Gastroesophageal sphincter (tissue), 4 donors: Measurements from ENCODE around the gene CCDC33. TPM values are rescaled to one million over a fixed set of nuclear protein-coding genes. Genes with fewer than 3 reads are reported as not detected.

Source experiments
- ATAC-seq: fragments of 150-250 bp; one replicate; pipeline ENCODE4 v1.9.1; 2016; ENCODE audit warnings: mild to moderate bottlenecking, moderate library complexity
- H3K27ac ChIP-seq, 4 donors: fragments of 200-600 bp; sonication (generic) in 3 of 4; 1 replicate in 3 of 4; 2 replicates in 1 of 4; pipeline ENCODE4 v1.5.1; 2016 to 2019
- H3K27me3 ChIP-seq: fragments of 200-600 bp; sonication (generic); one replicate; pipeline ENCODE4 v1.5.1; 2019
- H3K36me3 ChIP-seq, 2 donors: fragments of 200-600 bp; sonication (generic); one replicate each; pipeline ENCODE4 v1.5.1; 2019; ENCODE audit warnings: control low read depth in 1 of 2
- H3K4me1 ChIP-seq, 3 donors: fragments of 200-600 bp; sonication (generic); 1 replicate in 2 of 3; 2 replicates in 1 of 3; pipeline ENCODE4 v1.5.1; 2016 to 2019; ENCODE audit warnings: control low read depth in 2 of 3
- H3K4me3 ChIP-seq, 2 donors: fragments of 200-600 bp; sonication (generic); one replicate each; pipeline ENCODE4 v1.5.1; 2019; ENCODE audit warnings: mild to moderate bottlenecking in 1 of 2, moderate library complexity in 1 of 2
- H3K9me3 ChIP-seq, 3 donors: fragments of 200-600 bp; sonication (generic); one replicate each; pipeline ENCODE4 v1.5.1; 2017 to 2019; ENCODE audit warnings: control low read depth in 2 of 3
- EP300 ChIP-seq: sonication (generic); formaldehyde crosslinking; IDR thresholded peaks from one replicate; pipeline ENCODE4 v1.6.1; 2017; ENCODE audit warnings: antibody characterized with exemption, mild to moderate bottlenecking
- POLR2A ChIP-seq, 2 donors: fragments of 450-650 bp; IDR thresholded peaks; one replicate each; pipeline ENCODE4 v1.6.1; 2017; ENCODE audit warnings: antibody characterized with exemption in 2 of 2, mild to moderate bottlenecking in 2 of 2, moderate library complexity in 1 of 2
- POLR2AphosphoS5 ChIP-seq: sonication (generic); formaldehyde crosslinking; IDR thresholded peaks from one replicate; pipeline ENCODE4 v1.6.1; 2017; ENCODE audit warnings: antibody characterized with exemption
- WGBS, 2 donors: methylation state at CpG; one replicate each; pipeline ENCODE4 v1.1.5; 2018; ENCODE audit warnings: low coverage in 1 of 2; 5-methylcytosine and 5-hydroxymethylcytosine counted together
- total RNA-seq, 4 donors: library from RNA; depleted of rRNA; stranded (reverse); fragments of >200 nt; gene quantifications; one replicate each; pipeline ENCODE4 v1.1.0, GENCODE V29; 2016
- TF ChIP-seq, protein P1 (sequence below), 4 experiments: fragments of 200-600 bp in 2 of 4; fragments of 450-650 bp in 2 of 4; sonication (generic) in 1 of 4; IDR thresholded peaks; one replicate each; pipeline ENCODE4 v1.5.1; 2017 to 2019; ENCODE audit warnings: antibody characterized with exemption in 4 of 4, mild to moderate bottlenecking in 2 of 4, moderate library complexity in 2 of 4

Gene CCDC33
- total RNA-seq, 4 donors from 2014 or later, result not detected

DNA sequence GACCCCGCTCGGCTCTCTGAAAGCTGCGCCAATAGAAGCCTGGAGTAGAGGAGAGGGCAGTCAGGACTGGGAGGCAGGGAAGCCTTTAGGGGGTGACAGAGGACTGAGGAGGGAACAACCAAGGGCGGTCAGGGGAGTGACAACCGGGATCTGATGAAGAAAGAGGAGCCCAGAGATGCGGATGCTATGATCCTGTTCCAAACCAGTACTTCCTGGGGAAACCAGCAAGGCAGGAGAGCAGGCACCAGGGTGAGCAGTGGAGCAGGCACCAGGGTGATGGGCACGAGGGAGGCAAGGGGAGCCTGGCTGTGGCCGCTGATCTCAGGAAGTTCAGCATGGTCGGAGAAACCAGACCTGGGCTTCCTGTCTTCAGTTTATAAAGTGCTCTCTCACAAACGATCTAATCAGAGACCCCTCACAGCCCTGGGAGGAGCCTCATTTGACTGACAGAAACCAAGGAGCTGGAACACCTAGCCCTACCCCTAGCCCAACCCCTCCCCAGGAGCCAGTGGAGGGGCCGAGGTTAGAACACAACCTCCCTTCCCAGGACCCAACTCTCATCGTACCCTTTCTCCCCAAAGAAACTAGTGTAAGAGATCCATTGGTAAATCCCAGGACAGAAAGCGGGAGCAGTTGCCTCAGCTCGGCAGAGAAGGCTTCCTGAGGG lies 34.9 kb downstream of the CCDC33 start:
- ATAC-seq, result no peak
- TF ChIP-seq, protein P1, sequence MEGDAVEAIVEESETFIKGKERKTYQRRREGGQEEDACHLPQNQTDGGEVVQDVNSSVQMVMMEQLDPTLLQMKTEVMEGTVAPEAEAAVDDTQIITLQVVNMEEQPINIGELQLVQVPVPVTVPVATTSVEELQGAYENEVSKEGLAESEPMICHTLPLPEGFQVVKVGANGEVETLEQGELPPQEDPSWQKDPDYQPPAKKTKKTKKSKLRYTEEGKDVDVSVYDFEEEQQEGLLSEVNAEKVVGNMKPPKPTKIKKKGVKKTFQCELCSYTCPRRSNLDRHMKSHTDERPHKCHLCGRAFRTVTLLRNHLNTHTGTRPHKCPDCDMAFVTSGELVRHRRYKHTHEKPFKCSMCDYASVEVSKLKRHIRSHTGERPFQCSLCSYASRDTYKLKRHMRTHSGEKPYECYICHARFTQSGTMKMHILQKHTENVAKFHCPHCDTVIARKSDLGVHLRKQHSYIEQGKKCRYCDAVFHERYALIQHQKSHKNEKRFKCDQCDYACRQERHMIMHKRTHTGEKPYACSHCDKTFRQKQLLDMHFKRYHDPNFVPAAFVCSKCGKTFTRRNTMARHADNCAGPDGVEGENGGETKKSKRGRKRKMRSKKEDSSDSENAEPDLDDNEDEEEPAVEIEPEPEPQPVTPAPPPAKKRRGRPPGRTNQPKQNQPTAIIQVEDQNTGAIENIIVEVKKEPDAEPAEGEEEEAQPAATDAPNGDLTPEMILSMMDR (IDR thresholded peaks at IDR 0.05), result no peak
- no peak for TF ChIP-seq POLR2AphosphoS5
- TF ChIP-seq EP300, result no peak
- TF ChIP-seq POLR2A (IDR thresholded peaks at IDR 0.05), result no peak

DNA sequence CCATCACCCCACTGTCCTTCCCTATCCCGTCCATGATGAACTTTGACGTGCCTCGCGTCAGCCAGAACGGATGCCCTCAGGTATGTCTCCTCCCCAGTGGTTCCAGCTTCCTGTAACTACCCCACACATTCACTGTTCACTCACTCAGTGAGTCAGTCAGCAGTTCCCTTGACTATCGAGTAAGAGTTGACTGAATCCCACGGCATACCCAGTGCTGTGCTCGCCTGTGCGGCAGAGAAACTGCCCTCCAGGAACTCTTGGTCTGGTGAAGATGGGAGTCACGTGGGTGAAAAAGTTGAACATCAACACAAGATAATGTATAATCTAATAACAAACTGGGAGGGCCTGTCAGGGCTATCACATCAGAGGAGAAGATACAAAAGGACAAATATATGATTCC lies 36.7 kb downstream of the CCDC33 start:
- Histone ChIP-seq H3K9me3 (no peaks in the 10 kb centered on the region), H3K4me3 (no peak overlapping the region), H3K27me3 (peaks cover 72% of the 10 kb centered on the region), H3K36me3 (no peaks in the 10 kb centered on the region), H3K4me1 (no peaks in the 10 kb centered on the region), H3K27ac (no peak overlapping the region)
- ATAC-seq, result no peak
- no peak for TF ChIP-seq POLR2AphosphoS5
- 85 to 92% methylated on average over 5 to 6 of the region's 10 CpGs for WGBS, 2 donors

More for the DNA sequence above, 34.9 kb downstream of the CCDC33 start:
- Histone ChIP-seq H3K27ac (no peak overlapping the region), H3K4me1 (no peaks in the 10 kb centered on the region), H3K27me3 (peaks cover 72% of the 10 kb centered on the region), H3K4me3 (no peak overlapping the region), H3K9me3 (no peaks in the 10 kb centered on the region), H3K36me3 (no peaks in the 10 kb centered on the region)
- 54% methylated on average over 2 of the region's 14 CpGs; no CpG with 5 or more reads in 1 of the 2 donors for WGBS, 2 donors

GRCh38 chr15:74274470-74275038 lies 38.4 kb downstream of the CCDC33 start:
- no peaks in the 10 kb centered on the region for H3K4me1 ChIP-seq
- no peak for ATAC-seq
- H3K36me3 ChIP-seq, result no peaks in the 10 kb centered on the region
- no peak overlapping the region for H3K4me3 ChIP-seq
- H3K27ac ChIP-seq, result no peak overlapping the region
- TF ChIP-seq POLR2A (IDR thresholded peaks at IDR 0.05), result no peak
- TF ChIP-seq EP300, result no peak
- TF ChIP-seq, protein P1 (IDR thresholded peaks at IDR 0.05), result no peak
- no peak for TF ChIP-seq POLR2AphosphoS5
- H3K9me3 ChIP-seq, result no peaks in the 10 kb centered on the region
- peaks cover 63% of the 10 kb centered on the region for H3K27me3 ChIP-seq
- WGBS, 2 donors, result 100% methylated on average over 1 of the region's 3 CpGs; no CpG with 5 or more reads in 1 of the 2 donors

- no peak for ATAC-seq
- Histone ChIP-seq H3K4me3 (no peak overlapping the region), H3K9me3 (no peaks in the 10 kb centered on the region), H3K27ac (no peak overlapping the region), H3K36me3 (no peaks in the 10 kb centered on the region), H3K27me3 (peaks cover 63% of the 10 kb centered on the region), H3K4me1 (no peaks in the 10 kb centered on the region)
- TF ChIP-seq, protein P1 (IDR thresholded peaks at IDR 0.05), result no peak
- no peak for TF ChIP-seq POLR2AphosphoS5
- no peak for TF ChIP-seq EP300
- no peak for TF ChIP-seq POLR2A (IDR thresholded peaks at IDR 0.05)
- WGBS, 2 donors, result no CpG with 5 or more reads among the region's 6 CpGs
Observed at GRCh38 chr15:74275957-74276356, 39.8 kb downstream of the CCDC33 start.

DNA sequence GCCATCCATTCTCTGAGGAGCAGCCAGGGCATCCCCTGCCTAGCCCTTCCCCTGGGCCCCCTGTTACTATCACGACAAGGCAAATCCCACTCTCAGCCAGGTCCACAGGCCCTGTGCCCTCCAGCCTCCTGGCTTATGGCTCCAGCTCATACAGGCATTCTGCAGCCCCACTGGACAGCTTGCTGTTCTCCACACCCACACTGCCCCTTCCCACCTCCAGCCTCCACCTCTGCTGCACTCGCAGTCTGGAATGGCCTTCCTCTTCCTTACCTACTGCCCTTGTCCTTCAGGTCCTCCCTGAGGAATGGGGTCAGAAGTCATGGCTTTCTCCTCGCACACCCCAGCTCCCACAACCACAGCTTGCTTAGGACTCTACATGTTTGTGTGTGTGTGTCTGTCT lies 40.4 kb downstream of the CCDC33 start:
- ATAC-seq, result no peak
- Histone ChIP-seq H3K27me3 (peaks cover 63% of the 10 kb centered on the region), H3K9me3 (no peaks in the 10 kb centered on the region), H3K4me3 (no peak overlapping the region), H3K36me3 (no peaks in the 10 kb centered on the region), H3K4me1 (no peaks in the 10 kb centered on the region), H3K27ac (no peak overlapping the region)
- TF ChIP-seq, protein P1 (IDR thresholded peaks at IDR 0.05), result no peak
- TF ChIP-seq POLR2AphosphoS5 (no peak), POLR2A (IDR thresholded peaks at IDR 0.05) (no peak), EP300 (no peak)
- 71 to 86% methylated on average over 1 to 3 of the region's 3 CpGs for WGBS, 2 donors
